RWPE1 (cell line): ENCODE results near the gene CYTH1.

Source experiments
- CTCF ChIA-PET: fragments of 350-600 bp; sonication (Branson Sonifier 250); formaldehyde crosslinking; extraction: SDS; loops from one replicate; lab custom pipeline; 2021; lab: Yijun Ruan, JAX
- POLR2A ChIA-PET: fragments of 400-600 bp; formaldehyde crosslinking; extraction: SDS; loops from one replicate; lab custom pipeline; 2020; ENCODE audit warnings: antibody characterized with exemption; ENCODE audit not compliant: low non-redundant PET; lab: Yijun Ruan, JAX
- DNase-seq: peaks from one replicate; pipeline ENCODE4 v3.0.0; 2012; ENCODE audit warnings: low spot score
- H3K27ac ChIP-seq: fragments of 450-650 bp; 2 replicates; pipeline ENCODE4 v1.5.1; 2017
- CTCF ChIP-seq: fragments of 450-650 bp; conservative IDR thresholded peaks from 2 replicates; pipeline ENCODE4 v1.5.1; 2017; ENCODE audit warnings: low read depth, mild to moderate bottlenecking

Gene CYTH1

GRCh38 chr17:78763561-78763960 is 18.5 kb downstream of the CYTH1 start:
- ChIA-PET POLR2A (no interaction called here), CTCF (no interaction called here)
- TF ChIP-seq CTCF, result no peak
- no peak overlapping the region for H3K27ac ChIP-seq
- DNase-seq, result no peak

- ChIA-PET POLR2A (no interaction called here), CTCF (interaction anchor here (0.7 kb wide), 1 partner anchor 54 kb away, joined by 3 read pairs; no protein-coding TSS in a partner anchor)
- no peak for TF ChIP-seq CTCF
- no peak for DNase-seq
- no peak overlapping the region for H3K27ac ChIP-seq
Measured at GRCh38 chr17:78761789-78762406, 20.2 kb downstream of the CYTH1 start.

- ChIA-PET POLR2A (interaction anchor here (0.5 kb wide), 1 partner anchor 1714 kb away, joined by 3 read pairs; no protein-coding TSS in a partner anchor), CTCF (no interaction called here)
- DNase-seq, result no peak
- TF ChIP-seq CTCF, result no peak
- H3K27ac ChIP-seq, result no peak overlapping the region
Measured at GRCh38 chr17:78759969-78760352, 22.1 kb downstream of the CYTH1 start.

- no peak for TF ChIP-seq CTCF
- CTCF ChIA-PET, result no interaction called here
- no peak overlapping the region for H3K27ac ChIP-seq
- POLR2A ChIA-PET, result interaction anchor here (0.5 kb wide), 1 partner anchor 1714 kb away, joined by 3 read pairs; no protein-coding TSS in a partner anchor
- DNase-seq, result no peak
Measured at GRCh38 chr17:78759203-78759968, 22.7 kb downstream of the CYTH1 start.

- ChIA-PET CTCF (no interaction called here), POLR2A (no interaction called here)
- no peak for TF ChIP-seq CTCF
- no peak overlapping the region for H3K27ac ChIP-seq
- no peak for DNase-seq
Measured at GRCh38 chr17:78753316-78754250, 28.5 kb downstream of the CYTH1 start.
